GM12878 (cell line): Measurements from ENCODE around the gene ITGAV. TPM values are rescaled to one million over a fixed set of nuclear protein-coding genes. Genes with fewer than 3 reads are reported as not detected.

ENCODE experiments used
- ATAC-seq: fragments of 200-7000 bp; cut with Tn5 transposase; 3 replicates; pipeline ENCODE4 v1.9.1; 2020; ENCODE audit warnings: mild to moderate bottlenecking, moderate library complexity
- BruUV-seq: library from RNA; stranded (reverse); fragments of 400-500 nt; replicated peaks from 2 replicates; lab custom pipeline; 2021; lab: Mats Ljungman, UMichigan
- CTCF ChIA-PET: fragments of 300-600 bp; sonication (Branson Sonifier 250); formaldehyde crosslinking; extraction: SDS; loops from one replicate; lab custom pipeline; 2021; ENCODE audit warnings: inconsistent platforms; lab: Yijun Ruan, JAX
- POLR2A ChIA-PET: fragments of 350-600 bp; formaldehyde crosslinking; extraction: SDS; loops from one replicate; lab custom pipeline; 2021; ENCODE audit warnings: inconsistent platforms; lab: Charles Lee
- RAD21 ChIA-PET: fragments of 300-600 bp; sonication (Branson Sonifier 250); formaldehyde crosslinking; loops from one replicate; lab custom pipeline; 2023; ENCODE audit warnings: antibody characterized with exemption; ENCODE audit not compliant: unreplicated experiment; lab: Charles Lee
- SMC1A ChIA-PET: fragments of 300-600 bp; sonication (Branson Sonifier 250); formaldehyde crosslinking; loops from one replicate; lab custom pipeline; 2023; ENCODE audit not compliant: unreplicated experiment, uncharacterized antibody; lab: Charles Lee
- DNase-seq: peaks from one replicate; pipeline ENCODE4 v3.0.0-alpha.2; 2011; ENCODE audit warnings: low read depth, low spot score
- FAIRE-seq: peaks from 3 replicates; lab custom pipeline; 2011; peaks lifted over from hg19 to GRCh38; lab: Jason Lieb, UNC
- H2AFZ ChIP-seq: 2 replicates; pipeline ENCODE4 v1.6.0; 2011; ENCODE audit warnings: low read depth, low read length, control low read depth; ENCODE audit not compliant: control insufficient read depth
- H3K27ac ChIP-seq: 2 replicates; pipeline ENCODE4 v1.5.1; 2011; ENCODE audit warnings: control low read depth; ENCODE audit not compliant: control insufficient read depth, insufficient read depth
- H3K27me3 ChIP-seq, 2 experiments: replicated peaks in 1 of 2; 2 replicates each; pipeline versions ENCODE4 v1.6.0 to v1.6.1; 2011; ENCODE audit warnings: low read length in 1 of 2; ENCODE audit not compliant: control insufficient read depth in 2 of 2, insufficient read depth in 2 of 2
- H3K36me3 ChIP-seq, 2 experiments: 2 replicates each; pipeline ENCODE4 v1.5.1; 2011; ENCODE audit warnings: low read length in 1 of 2; ENCODE audit not compliant: control insufficient read depth in 2 of 2, insufficient read depth in 2 of 2
- H3K4me1 ChIP-seq: 2 replicates; pipeline ENCODE4 v1.6.1; 2011; ENCODE audit warnings: mild to moderate bottlenecking, low read length, moderate library complexity, mixed read lengths; ENCODE audit not compliant: control insufficient read depth, insufficient read depth
- H3K4me2 ChIP-seq: 2 replicates; pipeline ENCODE4 v1.6.0; 2011; ENCODE audit warnings: control low read depth; ENCODE audit not compliant: control insufficient read depth, insufficient read depth
- H3K4me3 ChIP-seq: fragments of 200-600 bp; sonication (generic); 2 replicates; pipeline ENCODE4 v1.5.1; 2016
- H3K79me2 ChIP-seq: 2 replicates; pipeline ENCODE4 v1.6.0; 2011; ENCODE audit warnings: low read length; ENCODE audit not compliant: control insufficient read depth, insufficient read depth
- H3K9ac ChIP-seq: 2 replicates; pipeline ENCODE4 v1.8.0; 2011; ENCODE audit warnings: low read length, control low read depth, mixed read lengths; ENCODE audit not compliant: control insufficient read depth, insufficient read depth
- H3K9me3 ChIP-seq: replicated peaks from 3 replicates; pipeline ENCODE4 v1.5.1; 2011; ENCODE audit warnings: mild to moderate bottlenecking, low read length; ENCODE audit not compliant: control insufficient read depth, insufficient read depth
- H4K20me1 ChIP-seq: 2 replicates; pipeline ENCODE4 v1.6.0; 2011; ENCODE audit not compliant: control insufficient read depth, insufficient read depth
- CUX1 ChIP-seq: IDR thresholded peaks from 2 replicates; pipeline ENCODE4 v1.6.1; 2012; ENCODE audit warnings: improper control_type of control experiment, low read depth, low read length; ENCODE audit not compliant: insufficient replicate concordance
- ELK1 ChIP-seq: IDR thresholded peaks from 2 replicates; pipeline ENCODE4 v1.6.1; 2012; ENCODE audit warnings: low read depth, low read length, improper control_type of control experiment
- EP300 ChIP-seq, 2 experiments: fragments of 150-350 bp in 1 of 2; IDR thresholded peaks; 2 replicates each; pipeline ENCODE4 v1.6.1; 2011 to 2012; ENCODE audit warnings: low read depth in 2 of 2, low read length in 2 of 2, borderline replicate concordance in 1 of 2, improper control_type of control experiment in 1 of 2, inconsistent platforms in 1 of 2; ENCODE audit not compliant: control insufficient read depth in 1 of 2
- IRF4 ChIP-seq: IDR thresholded peaks from 2 replicates; pipeline ENCODE4 v1.6.1; 2011; ENCODE audit warnings: low read depth, low read length
- MTA2 ChIP-seq: fragments of 450-650 bp; IDR thresholded peaks from 2 replicates; pipeline ENCODE4 v1.6.1; 2016; ENCODE audit warnings: low read depth, mild to moderate bottlenecking, moderate library complexity
- POLR2AphosphoS5 ChIP-seq: IDR thresholded peaks from 2 replicates; pipeline ENCODE4 v1.6.1; 2011; ENCODE audit warnings: mild to moderate bottlenecking, low read length, inconsistent platforms
- RELA ChIP-seq: fragments of 450-650 bp; IDR thresholded peaks from 2 replicates; pipeline ENCODE4 v1.8.0; 2014; ENCODE audit warnings: borderline replicate concordance; ENCODE audit not compliant: partially characterized antibody
- ZBTB33 ChIP-seq: fragments of 450-650 bp; IDR thresholded peaks from 2 replicates; pipeline ENCODE4 v1.6.1; 2017; ENCODE audit warnings: mild to moderate bottlenecking
- ZNF592 ChIP-seq: fragments of 450-650 bp; IDR thresholded peaks from 2 replicates; pipeline ENCODE4 v1.6.1; 2017; ENCODE audit warnings: mild to moderate bottlenecking, moderate library complexity
- in situ Hi-C: fragments of 300-500 bp; cut with MboI; formaldehyde crosslinking; loops from 9 replicates; pipeline ENCODE4 v1.14.3; 2018; ENCODE audit warnings: mixed read lengths
- intact Hi-C: fragments of 100-400 bp; cut with micrococcal nuclease; formaldehyde crosslinking; loops from one replicate; pipeline ENCODE4 v1.14.2; 2022; ENCODE audit not compliant: unreplicated experiment
- polyA plus RNA-seq, 11 experiments: library from polyadenylated mRNA; depleted of rRNA in 4 of 11; unstranded in 6 of 11; stranded (reverse) in 5 of 11; fragments of >200 nt; fragmentation: Nextera tagmentation in 4 of 11; fragmentation: Illumina TruSeq in 1 of 11; extraction: Ambion mirVana in 4 of 11; extraction: Trizol in 1 of 11; gene quantifications; 1 replicate in 1 of 11; 2 replicates in 10 of 11; pipeline versions ENCODE4 v1.2.1 to v1.2.3, GENCODE V29; 2011 to 2016; ENCODE audit warnings: inconsistent platforms in 2 of 11, missing spikeins in 2 of 11, low read depth in 1 of 11
- total RNA-seq, 4 experiments: library from RNA; depleted of rRNA in 3 of 4; stranded (reverse); fragments of >200 nt in 3 of 4; fragmentation: Illumina TruSeq in 1 of 4; extraction: Trizol in 1 of 4; gene quantifications; 2 replicates each; pipeline versions ENCODE4 v1.2.1 to v1.2.3, GENCODE V29; 2013 to 2021

ITGAV gene
- total and polyA plus RNA-seq, 10 of the 15 experiments (the other 5 are each of a cell fraction or from before 2014, with no cell fraction given), result 2.1 to 10.8 (median 6.1) TPM

GRCh38 chr2:186576614-186577013 lies 13.2 kb upstream of the ITGAV start (continued):
- no peak for TF ChIP-seq ZNF592

- Histone ChIP-seq H4K20me1 (no peaks in the 10 kb centered on the region), H3K9me3 (no peaks in the 10 kb centered on the region), H3K4me2 (no peak overlapping the region), H2AFZ (no peak overlapping the region), H3K27ac (no peak overlapping the region), H3K79me2 (no peaks in the 10 kb centered on the region), H3K27me3 (no peaks in the 10 kb centered on the region), H3K4me1 (no peaks in the 10 kb centered on the region), H3K9ac (no peak overlapping the region), H3K4me3 (no peak overlapping the region), H3K36me3 (no peaks in the 10 kb centered on the region)
- SMC1A ChIA-PET, result interaction anchor here (0.6 to 1.3 kb wide), 5 partner anchors 24 to 94 kb away, joined by 3 read pairs; no protein-coding TSS in a partner anchor
- CTCF ChIA-PET, result interaction anchor here (0.7 to 2.5 kb wide), 4 partner anchors 14 to 198 kb away, joined by 3 to 6 read pairs (median 3); no protein-coding TSS in a partner anchor
- POLR2A ChIA-PET, result no interaction called here
- intact Hi-C loops, result no loop called here
- ATAC-seq, result no peak
- BruUV-seq, result no TSS peak
- in situ Hi-C loops, result no loop called here
- no peak for DNase-seq
- FAIRE-seq, result no peak
- RAD21 ChIA-PET, result interaction anchor here (1.5 kb wide), 1 partner anchor 59 kb away, joined by 5 read pairs; no protein-coding TSS in a partner anchor
- TF ChIP-seq ELK1, result no peak
- no peak for TF ChIP-seq ZBTB33
- TF ChIP-seq CUX1, result no peak
- no peak for TF ChIP-seq POLR2AphosphoS5
- TF ChIP-seq MTA2, result no peak
- no peak for TF ChIP-seq EP300 (IDR thresholded peaks at IDR 0.05; ENCODE audit: borderline replicate concordance in 1 of 2, control insufficient read depth in 1 of 2, low read depth in 2 of 2, low read length in 2 of 2)
- no peak for TF ChIP-seq RELA
- TF ChIP-seq IRF4, result no peak
Observed at GRCh38 chr2:186582698-186583097, 7.2 kb upstream of the ITGAV start.
